Activated CD8-positive, alpha-beta memory T cell treated with anti-CD3 and anti-CD28 coated beads, Interleukin-2, amount 50 U/mL, for 48 hours (primary cell): ENCODE data around the gene SYTL4.
A peak's percentile ranks its signal among the peaks of the same experiment; 100 is the strongest.

Experiments
- DNase-seq: peaks from one replicate; pipeline ENCODE4 v3.0.0-alpha.2; 2020

The SYTL4 gene

GRCh38 chrX:100687546-100687945 is 44.4 kb downstream of the SYTL4 start:
- DNase-seq: no peak

GRCh38 chrX:100687128-100687527 is 44.8 kb downstream of the SYTL4 start:
- DNase-seq: peak; percentile 48

DNA sequence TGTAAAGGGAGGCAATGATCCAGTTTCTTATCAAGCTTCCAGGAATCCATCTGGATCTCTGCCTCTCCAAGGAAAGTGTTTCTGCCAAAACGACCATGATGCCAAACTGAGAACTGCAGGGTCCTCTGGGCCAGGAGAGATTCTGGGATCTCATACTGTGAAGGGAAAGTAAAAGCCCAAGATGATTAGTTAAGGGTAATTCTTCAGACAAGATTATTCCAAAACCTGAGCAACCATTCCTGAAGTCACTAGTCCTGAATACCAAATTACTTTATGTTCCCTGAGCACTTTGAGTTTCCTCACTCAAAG is 46.0 kb downstream of the SYTL4 start:
- no peak for DNase-seq

DNA sequence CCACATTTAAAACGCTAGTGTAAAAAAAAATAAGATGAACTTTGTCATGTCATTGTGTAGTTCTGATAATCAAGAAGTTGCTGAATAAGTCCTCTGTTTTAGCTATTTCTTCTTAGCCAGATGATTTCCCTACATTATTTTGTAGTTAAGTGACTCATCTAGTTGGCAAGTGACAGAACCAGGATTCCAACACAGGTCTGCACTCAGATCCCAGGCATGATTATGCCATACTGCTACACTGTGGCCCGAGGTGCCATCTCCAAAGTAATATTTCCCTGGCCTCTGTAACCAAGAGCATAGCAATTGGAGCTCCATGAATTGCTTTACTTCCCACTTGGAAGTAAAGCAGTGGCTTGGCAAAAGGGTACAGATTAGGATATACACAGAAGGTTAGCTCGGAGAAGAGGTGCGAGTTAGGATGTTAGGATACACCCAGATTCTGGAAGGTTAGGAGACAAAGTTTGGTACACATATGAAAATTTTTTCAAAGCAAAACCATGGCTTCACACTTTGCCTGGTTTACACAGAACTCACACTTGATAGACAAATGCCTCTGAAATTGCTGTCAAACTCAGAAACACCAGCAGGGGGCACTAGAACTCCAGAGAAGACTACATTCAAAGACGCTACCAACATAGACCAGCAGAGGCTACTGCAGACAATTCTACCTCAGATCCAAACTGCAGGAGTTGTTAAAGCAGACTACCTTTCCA is 46.5 kb downstream of the SYTL4 start:
- DNase-seq: peak; percentile 72

DNA sequence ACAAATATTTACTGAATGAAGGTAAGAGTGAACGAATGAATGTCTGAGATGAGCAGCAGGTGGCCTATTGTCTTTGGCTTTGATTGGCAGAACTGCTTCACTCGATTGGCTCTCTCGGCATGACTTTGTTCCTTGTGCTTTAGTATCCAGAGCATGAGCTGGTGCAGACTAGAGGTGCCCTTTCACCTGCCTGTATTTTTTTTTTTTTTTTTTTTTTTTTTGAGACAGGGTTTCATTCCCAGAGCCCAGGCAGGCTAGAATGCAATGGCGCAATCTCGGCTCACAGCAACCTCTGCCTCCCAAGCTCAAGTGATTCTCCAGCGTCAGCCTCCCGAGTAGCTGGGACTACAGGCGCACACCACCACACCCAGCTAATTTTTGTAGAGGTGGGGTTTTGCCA is 49.0 kb downstream of the SYTL4 start:
- no peak for DNase-seq

DNA sequence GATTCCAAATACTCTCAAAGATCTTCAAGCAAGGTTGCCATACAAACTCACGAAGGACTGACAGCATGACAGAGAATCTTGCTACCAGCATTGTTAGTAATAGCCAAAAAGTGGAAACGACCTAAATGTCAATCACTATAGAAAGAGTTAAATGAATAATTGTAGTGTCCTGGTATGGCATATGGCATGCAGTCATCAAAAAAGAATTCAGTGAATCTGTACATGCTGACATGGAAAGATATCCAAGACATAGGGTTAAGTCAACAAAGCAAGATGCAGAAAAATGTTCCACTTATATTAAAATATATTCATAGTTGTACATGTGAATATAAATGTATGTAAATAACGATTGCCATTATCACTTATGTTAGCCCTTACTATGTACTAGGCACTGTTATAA is 50.3 kb downstream of the SYTL4 start:
- DNase-seq: no peak

- DNase-seq: no peak
Observed at GRCh38 chrX:100680756-100681155, 51.2 kb downstream of the SYTL4 start.

- DNase-seq: no peak
Observed at GRCh38 chrX:100677611-100678181, 54.2 kb downstream of the SYTL4 start.

DNA sequence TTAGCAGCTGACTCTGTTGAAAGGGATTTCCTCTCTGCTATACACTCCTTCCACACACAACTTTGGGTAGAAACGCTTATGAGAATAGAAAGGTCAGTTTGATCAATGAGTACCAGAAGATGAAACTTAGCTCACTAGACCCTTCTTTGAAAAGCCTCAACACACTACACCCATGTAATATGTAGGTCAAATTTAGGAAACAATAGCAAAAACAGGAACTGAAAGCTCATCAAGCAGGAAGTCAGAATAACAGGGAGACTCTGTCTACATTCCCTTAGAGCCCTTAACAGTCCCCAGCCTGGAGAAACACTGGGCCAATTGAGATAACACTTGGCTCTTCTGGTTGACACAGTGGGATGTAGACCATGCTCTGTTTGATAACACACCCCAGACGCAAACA is 57.2 kb downstream of the SYTL4 start:
- DNase-seq: no peak

- DNase-seq: no peak
Observed at GRCh38 chrX:100673397-100673953, 58.4 kb downstream of the SYTL4 start.

GRCh38 chrX:100672966-100673365 is 59.0 kb downstream of the SYTL4 start:
- no peak for DNase-seq

- no peak for DNase-seq
Observed at GRCh38 chrX:100663642-100664041, 68.3 kb downstream of the SYTL4 start.

GRCh38 chrX:100662796-100663195 is 69.1 kb downstream of the SYTL4 start:
- DNase-seq: no peak

DNA sequence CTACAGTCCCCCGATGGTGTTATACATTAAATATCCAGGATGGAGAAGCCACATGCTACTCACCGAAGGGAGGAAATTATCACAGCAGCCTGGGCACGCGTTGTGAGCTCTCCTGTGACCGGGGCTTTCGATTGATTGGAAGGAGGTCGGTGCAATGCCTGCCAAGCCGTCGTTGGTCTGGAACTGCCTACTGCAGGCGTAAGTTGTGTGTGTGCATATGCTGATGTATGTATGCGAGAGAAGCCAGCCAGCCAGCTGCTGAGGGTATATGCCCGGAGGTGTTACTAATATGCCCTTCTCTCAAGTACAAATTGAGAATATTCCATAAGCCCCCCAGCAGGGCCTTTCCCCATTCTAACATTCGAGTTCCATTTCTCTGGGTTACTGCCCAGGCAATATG is 69.8 kb downstream of the SYTL4 start:
- DNase-seq: no peak

GRCh38 chrX:100659431-100660137 is 72.3 kb downstream of the SYTL4 start:
- DNase-seq: no peak

DNA sequence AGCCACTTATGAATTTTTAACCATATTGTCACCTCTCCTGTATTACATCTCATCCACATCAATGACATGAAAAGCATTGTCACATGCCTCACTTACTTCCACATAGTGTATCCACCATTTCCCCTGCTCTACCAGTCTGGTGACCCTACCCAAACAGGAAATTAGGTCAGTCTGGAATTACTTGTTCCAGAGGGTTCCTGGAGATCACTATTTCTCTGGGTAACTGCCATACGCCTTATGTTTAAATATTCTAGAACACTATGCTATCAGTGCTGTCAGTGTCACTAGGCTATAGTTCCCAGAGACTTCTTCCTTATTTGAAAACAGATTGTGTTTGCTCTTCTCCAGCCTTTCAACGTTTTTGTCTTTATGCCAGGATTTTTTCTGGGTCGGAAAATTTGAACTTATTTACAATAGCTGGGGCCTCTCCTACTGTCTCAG is 73.0 kb downstream of the SYTL4 start:
- no peak for DNase-seq

GRCh38 chrX:100654261-100654660 is 77.7 kb downstream of the SYTL4 start:
- DNase-seq: no peak

GRCh38 chrX:100652266-100652665 is 79.7 kb downstream of the SYTL4 start:
- no peak for DNase-seq

GRCh38 chrX:100650841-100651240 is 81.1 kb downstream of the SYTL4 start:
- no peak for DNase-seq

GRCh38 chrX:100649550-100650356 is 82.2 kb downstream of the SYTL4 start:
- DNase-seq: no peak

DNA sequence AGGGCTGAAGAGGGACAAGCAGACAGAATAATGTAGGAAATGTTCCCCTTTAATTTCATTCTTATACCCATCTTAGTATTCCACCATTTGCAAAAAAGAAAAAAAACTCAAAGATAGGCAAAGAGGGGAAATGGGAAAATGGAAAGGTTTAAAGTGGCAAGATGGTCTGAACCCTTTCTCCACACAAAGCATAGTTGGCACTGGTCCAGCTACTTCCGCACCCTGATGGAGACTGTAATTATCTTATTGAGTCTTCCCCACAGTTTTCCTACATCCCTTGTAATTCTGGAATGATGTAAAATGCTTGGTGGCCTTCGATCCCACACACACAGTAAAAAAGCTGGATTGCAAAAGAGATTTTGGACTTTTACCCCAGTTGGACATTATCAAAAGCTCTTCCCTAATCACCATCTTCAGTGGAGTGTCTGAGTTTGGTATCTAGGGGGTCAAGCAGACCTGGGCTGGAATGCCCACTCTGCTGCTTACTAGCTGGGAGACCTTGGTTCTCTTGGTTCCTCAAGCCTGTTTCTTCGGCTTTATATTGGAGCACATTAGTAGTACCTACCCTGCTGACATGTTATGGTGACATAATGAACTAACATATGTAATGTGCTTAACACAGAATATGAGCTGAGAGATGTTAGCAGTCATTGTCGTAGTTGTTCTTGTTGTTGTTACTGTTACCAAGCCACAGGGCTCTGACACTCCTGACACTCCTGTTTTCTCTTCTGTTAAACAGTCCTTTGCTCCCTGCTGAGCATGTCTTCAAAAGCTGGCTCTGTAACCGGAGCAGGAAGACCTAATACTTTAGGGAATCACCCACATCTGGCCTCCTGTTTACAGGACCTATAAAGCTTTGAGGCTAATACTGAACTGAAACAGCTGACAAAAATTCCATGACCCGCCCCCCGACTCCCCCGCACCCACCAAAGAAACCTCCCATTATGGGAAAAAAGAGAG is 83.2 kb downstream of the SYTL4 start:
- DNase-seq: no peak

DNA sequence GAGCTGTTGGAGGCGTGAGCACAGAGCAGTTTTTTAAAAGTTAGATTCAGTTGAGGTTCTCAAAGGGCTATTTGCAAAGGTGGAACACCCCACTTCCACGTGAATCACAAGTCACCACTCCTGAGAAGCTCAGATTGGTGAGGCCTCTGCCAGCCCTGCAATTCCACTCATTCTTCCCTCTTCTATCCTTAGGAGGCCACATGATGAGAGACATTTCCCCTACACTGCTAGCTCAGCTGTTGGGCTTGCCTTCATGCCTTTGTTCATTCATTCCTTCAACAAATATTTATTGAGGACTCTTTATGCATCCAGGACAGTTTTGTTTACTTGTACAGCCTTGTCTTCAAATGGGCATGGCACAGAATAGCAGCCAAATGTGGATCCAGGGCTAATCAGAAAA is 84.2 kb downstream of the SYTL4 start:
- DNase-seq: no peak
